Measurements from ENCODE around the gene UNC80.

DNA sequence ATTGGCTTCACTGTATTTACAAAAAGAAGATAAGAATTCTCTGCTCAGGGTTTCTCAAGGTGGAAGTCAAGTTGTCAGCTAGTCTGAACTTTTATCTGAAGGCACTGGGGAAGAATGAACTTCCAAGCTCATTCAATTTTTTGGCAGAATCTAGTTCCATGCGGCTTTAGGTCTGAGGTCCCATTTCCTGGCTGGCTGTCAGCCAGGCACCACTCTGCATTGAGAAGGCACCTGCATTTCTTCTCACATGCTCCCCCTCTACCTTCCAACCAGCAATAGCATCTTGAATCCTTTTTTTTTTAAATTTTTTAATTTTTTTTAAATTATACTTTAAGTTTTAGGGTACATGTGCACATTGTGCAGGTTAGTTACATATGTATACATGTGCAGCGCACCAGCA is 184.6 kb downstream of the UNC80 start:
- TF ChIP-seq, protein P1, sequence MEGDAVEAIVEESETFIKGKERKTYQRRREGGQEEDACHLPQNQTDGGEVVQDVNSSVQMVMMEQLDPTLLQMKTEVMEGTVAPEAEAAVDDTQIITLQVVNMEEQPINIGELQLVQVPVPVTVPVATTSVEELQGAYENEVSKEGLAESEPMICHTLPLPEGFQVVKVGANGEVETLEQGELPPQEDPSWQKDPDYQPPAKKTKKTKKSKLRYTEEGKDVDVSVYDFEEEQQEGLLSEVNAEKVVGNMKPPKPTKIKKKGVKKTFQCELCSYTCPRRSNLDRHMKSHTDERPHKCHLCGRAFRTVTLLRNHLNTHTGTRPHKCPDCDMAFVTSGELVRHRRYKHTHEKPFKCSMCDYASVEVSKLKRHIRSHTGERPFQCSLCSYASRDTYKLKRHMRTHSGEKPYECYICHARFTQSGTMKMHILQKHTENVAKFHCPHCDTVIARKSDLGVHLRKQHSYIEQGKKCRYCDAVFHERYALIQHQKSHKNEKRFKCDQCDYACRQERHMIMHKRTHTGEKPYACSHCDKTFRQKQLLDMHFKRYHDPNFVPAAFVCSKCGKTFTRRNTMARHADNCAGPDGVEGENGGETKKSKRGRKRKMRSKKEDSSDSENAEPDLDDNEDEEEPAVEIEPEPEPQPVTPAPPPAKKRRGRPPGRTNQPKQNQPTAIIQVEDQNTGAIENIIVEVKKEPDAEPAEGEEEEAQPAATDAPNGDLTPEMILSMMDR (IDR thresholded peaks at IDR 0.05; ENCODE audit: low read depth, low read length), result no peak
- TF ChIP-seq POLR2A (IDR thresholded peaks at IDR 0.05; ENCODE audit: extremely low read depth, insufficient read length), result no peak
- TF ChIP-seq, protein P2, sequence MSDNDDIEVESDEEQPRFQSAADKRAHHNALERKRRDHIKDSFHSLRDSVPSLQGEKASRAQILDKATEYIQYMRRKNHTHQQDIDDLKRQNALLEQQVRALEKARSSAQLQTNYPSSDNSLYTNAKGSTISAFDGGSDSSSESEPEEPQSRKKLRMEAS (IDR thresholded peaks at IDR 0.05; ENCODE audit: low read depth, low read length), result no peak
